ENCODE measurements around the gene KLHL13. TPM values are rescaled to one million over a fixed set of nuclear protein-coding genes. Genes with fewer than 3 reads are reported as not detected.

The KLHL13 gene
- total RNA-seq: 10 to 100 TPM in 2 of 3 donors, 1 to 10 TPM in 1; 1.6 to 21.3 (median 20.2) TPM

- H3K4me1 ChIP-seq: no peaks in the 10 kb centered on the region
- peaks cover 0 to 14% of the 10 kb centered on the region in 2 donors for H3K27me3 ChIP-seq
- DNase-seq (ENCODE audit: low spot score in 2 of 2): peak in 1 of 2 donors; percentile 30
- intact Hi-C loops (cut with DNase I; ENCODE audit: low total_unique reads): no loop called here
- peak within 1 kb of the TSS; percentile 83 to 92 for H3K27ac ChIP-seq
- H3K36me3 ChIP-seq: no peaks in the 10 kb centered on the region
- H3K4me3 ChIP-seq: peak within 1 kb of the TSS; percentile 60 to 82 (median 63)
- no peaks in the 10 kb centered on the region for H3K9me3 ChIP-seq
- TF ChIP-seq, protein P1, sequence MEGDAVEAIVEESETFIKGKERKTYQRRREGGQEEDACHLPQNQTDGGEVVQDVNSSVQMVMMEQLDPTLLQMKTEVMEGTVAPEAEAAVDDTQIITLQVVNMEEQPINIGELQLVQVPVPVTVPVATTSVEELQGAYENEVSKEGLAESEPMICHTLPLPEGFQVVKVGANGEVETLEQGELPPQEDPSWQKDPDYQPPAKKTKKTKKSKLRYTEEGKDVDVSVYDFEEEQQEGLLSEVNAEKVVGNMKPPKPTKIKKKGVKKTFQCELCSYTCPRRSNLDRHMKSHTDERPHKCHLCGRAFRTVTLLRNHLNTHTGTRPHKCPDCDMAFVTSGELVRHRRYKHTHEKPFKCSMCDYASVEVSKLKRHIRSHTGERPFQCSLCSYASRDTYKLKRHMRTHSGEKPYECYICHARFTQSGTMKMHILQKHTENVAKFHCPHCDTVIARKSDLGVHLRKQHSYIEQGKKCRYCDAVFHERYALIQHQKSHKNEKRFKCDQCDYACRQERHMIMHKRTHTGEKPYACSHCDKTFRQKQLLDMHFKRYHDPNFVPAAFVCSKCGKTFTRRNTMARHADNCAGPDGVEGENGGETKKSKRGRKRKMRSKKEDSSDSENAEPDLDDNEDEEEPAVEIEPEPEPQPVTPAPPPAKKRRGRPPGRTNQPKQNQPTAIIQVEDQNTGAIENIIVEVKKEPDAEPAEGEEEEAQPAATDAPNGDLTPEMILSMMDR (IDR thresholded peaks at IDR 0.05): no peak
- TF ChIP-seq POLR2AphosphoS5 (IDR thresholded peaks at IDR 0.05) (no peak), POLR2A (IDR thresholded peaks at IDR 0.05) (no peak)
Observed at GRCh38 chrX:118116713-118117550, at the start of gene KLHL13. Gene KLHL13 (minus strand): TSS chrX:118116810. CDS start chrX:118028473, 88,337 bp downstream.

GRCh38 chrX:118164138-118164537 is 47.5 kb upstream of the KLHL13 start:
- no peak for DNase-seq (ENCODE audit: low spot score in 2 of 2)
- no peaks in the 10 kb centered on the region for H3K36me3 ChIP-seq
- H3K4me3 ChIP-seq: no peak overlapping the region
- no peaks in the 10 kb centered on the region for H3K9me3 ChIP-seq
- intact Hi-C loops (cut with DNase I; ENCODE audit: low total_unique reads): no loop called here
- H3K4me1 ChIP-seq: no peaks in the 10 kb centered on the region
- H3K27ac ChIP-seq: no peak overlapping the region
- no peak for TF ChIP-seq POLR2A (IDR thresholded peaks at IDR 0.05)
- no peak for TF ChIP-seq POLR2AphosphoS5 (IDR thresholded peaks at IDR 0.05)
- TF ChIP-seq, protein P1 (IDR thresholded peaks at IDR 0.05): no peak
- peaks cover 0 to 2% of the 10 kb centered on the region in 2 donors for H3K27me3 ChIP-seq

DNA sequence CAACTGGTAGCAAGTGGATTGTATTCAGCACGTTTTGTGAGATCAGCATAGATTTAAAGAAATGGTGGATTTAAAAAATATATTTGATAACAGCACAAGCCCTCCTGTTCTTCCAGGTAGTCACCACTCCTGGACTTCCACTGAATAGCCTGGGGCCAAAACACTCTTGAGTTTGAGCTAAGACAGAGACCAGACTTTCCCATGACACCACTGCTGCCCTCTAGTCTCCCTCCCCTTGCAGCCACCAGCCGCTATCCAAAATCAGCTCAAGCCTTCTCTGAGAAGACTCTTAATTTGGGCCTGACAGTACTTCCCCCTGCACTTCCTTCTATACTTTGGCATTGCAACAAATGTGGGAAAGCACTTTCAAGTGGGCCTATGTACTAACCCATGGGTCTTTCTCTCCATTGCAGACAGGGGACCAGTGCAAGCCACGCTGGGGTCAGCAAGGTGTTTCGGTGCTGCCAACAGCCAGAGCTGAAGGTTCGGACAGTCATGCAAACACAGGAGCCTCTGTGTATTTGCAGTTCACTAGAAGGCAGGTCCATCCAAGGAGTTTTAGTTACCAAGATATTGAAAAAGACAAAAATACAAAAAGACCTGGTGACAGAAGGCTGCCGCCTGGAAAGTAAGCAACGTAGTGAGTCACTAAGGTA is 40.5 kb upstream of the KLHL13 start:
- intact Hi-C loops (cut with DNase I; ENCODE audit: low total_unique reads): no loop called here
- peaks cover 0 to 4% of the 10 kb centered on the region in 2 donors for H3K27me3 ChIP-seq
- no peak overlapping the region for H3K27ac ChIP-seq
- no peak overlapping the region for H3K4me3 ChIP-seq
- no peaks in the 10 kb centered on the region for H3K9me3 ChIP-seq
- H3K4me1 ChIP-seq: no peaks in the 10 kb centered on the region
- no peak for TF ChIP-seq POLR2AphosphoS5 (IDR thresholded peaks at IDR 0.05)
- TF ChIP-seq, protein P1 (IDR thresholded peaks at IDR 0.05): no peak
- no peak for TF ChIP-seq POLR2A (IDR thresholded peaks at IDR 0.05)
- H3K36me3 ChIP-seq: no peaks in the 10 kb centered on the region
- no peak for DNase-seq (ENCODE audit: low spot score in 2 of 2)

GRCh38 chrX:118156254-118156952 is 39.8 kb upstream of the KLHL13 start:
- no peaks in the 10 kb centered on the region for H3K9me3 ChIP-seq
- H3K4me1 ChIP-seq: no peaks in the 10 kb centered on the region
- H3K27me3 ChIP-seq: peaks cover 0 to 4% of the 10 kb centered on the region in 2 donors
- TF ChIP-seq, protein P1 (IDR thresholded peaks at IDR 0.05): no peak
- TF ChIP-seq POLR2A (IDR thresholded peaks at IDR 0.05) (no peak), POLR2AphosphoS5 (IDR thresholded peaks at IDR 0.05) (no peak)
- H3K27ac ChIP-seq: no peak overlapping the region
- no peak overlapping the region for H3K4me3 ChIP-seq
- intact Hi-C loops (cut with DNase I; ENCODE audit: low total_unique reads): no loop called here
- H3K36me3 ChIP-seq: no peaks in the 10 kb centered on the region
- no peak for DNase-seq (ENCODE audit: low spot score in 2 of 2)

All from breast epithelium (tissue), 4 donors.